ENCODE measurements around the gene DYNLT3. TPM values are rescaled to one million over a fixed set of nuclear protein-coding genes. Genes with fewer than 3 reads are reported as not detected.
A peak's percentile ranks its signal among the peaks of the same experiment; 100 is the strongest.

The DYNLT3 gene
- total and polyA plus RNA-seq, 2 of the 13 experiments (the other 11 are each of a cell fraction or from before 2014, with no cell fraction given): 5.4 to 6.1 TPM

DNA sequence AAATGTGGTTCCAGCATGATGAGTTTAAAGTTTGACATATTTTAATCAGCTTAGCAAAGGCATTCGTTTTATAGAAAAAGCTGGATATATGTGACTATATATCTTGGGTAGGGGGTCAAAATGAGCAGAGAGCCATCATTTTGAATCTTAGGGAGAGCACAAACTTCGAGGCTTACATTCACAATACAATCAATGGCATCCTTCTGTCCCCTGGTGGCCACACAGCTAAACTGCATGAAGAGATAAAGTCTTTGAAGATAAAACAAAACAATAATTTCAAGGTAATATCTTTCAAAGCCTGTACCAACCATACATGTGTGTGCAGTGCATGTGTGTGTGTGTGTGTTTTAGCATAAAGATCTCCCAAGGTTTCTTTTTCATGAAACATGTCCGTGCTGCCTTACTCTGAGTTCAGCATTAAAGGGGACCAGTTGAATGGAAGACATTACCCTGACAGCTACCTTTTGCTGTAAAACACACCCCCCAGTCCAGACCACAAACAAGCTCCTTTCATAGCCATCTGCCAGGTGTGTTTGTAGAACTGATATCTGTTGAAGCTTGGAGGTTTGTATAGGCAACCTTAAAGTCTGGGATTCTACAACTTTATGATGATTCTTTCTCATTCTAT lies 22.0 kb downstream of the DYNLT3 start (continued):
- TF ChIP-seq STAG1 (CRISPR knock-in tag; IDR thresholded peaks at IDR 0.05) (peak; percentile 66), SP1 (IDR thresholded peaks at IDR 0.05) (no peak), SP1 (CRISPR knock-in tag; IDR thresholded peaks at IDR 0.05) (no peak)

DNA sequence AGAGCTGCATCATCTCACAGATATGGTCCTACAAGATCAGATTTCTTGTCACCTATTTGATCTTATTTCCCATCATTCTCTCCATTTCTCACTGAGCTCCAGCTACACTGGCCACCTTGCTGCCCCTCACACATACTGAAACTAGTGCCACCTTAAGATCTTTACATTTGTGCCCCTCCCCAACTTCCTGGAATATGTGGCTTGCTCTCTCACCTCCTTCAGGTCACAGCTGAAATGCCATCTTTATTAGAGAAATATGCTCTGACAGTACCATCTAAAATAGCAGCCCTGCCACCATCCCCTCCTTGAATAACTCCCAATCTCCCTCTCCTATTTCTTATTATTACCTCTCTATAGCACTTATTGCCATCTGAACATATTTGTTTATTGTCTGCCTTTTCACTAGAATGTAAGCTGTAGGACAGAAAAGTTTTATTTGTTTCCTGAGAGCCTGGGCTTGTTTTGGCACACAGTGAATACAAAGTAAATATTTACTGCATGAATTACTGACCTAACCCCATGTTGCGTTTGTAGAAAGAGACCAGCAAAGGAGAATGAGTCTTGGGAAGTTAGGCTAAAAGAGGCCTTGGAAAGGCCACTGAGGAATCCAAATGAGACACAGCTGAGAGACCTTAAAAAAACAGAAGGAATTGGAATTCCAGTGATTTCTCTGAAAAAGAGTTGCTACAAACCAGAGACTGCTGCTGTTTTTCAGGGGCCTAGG lies 22.7 kb downstream of the DYNLT3 start:
- H3K4me3 ChIP-seq (replicated peaks in 1 of 3; ENCODE audit: insufficient read depth in 1 of 3, low read depth in 2 of 3, low read length in 3 of 3): no peak overlapping the region
- FAIRE-seq: no peak
- intact Hi-C loops (cut with micrococcal nuclease; ENCODE audit: unreplicated experiment) (loop anchor here (1.0 to 10.0 kb wide), 2 partner anchors 79 to 320 kb away; no protein-coding TSS in a partner anchor), in situ Hi-C loops (cut with HindIII; ENCODE audit: extremely low pct_ligation_motif_present, low pct_unique_long_range_greater_than_20kb) (no loop called here)
- H3K79me2 ChIP-seq (ENCODE audit: insufficient read depth, low read length): no peaks in the 10 kb centered on the region
- no peaks in the 10 kb centered on the region for H3K27me3 ChIP-seq (ENCODE audit: control insufficient read depth in 1 of 2, insufficient read depth in 2 of 2, low read length in 2 of 2)
- TF ChIP-seq, protein P1, sequence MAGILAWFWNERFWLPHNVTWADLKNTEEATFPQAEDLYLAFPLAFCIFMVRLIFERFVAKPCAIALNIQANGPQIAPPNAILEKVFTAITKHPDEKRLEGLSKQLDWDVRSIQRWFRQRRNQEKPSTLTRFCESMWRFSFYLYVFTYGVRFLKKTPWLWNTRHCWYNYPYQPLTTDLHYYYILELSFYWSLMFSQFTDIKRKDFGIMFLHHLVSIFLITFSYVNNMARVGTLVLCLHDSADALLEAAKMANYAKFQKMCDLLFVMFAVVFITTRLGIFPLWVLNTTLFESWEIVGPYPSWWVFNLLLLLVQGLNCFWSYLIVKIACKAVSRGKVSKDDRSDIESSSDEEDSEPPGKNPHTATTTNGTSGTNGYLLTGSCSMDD (CRISPR knock-in tag; IDR thresholded peaks at IDR 0.05): no peak
- TF ChIP-seq NFE2L2 (IDR thresholded peaks at IDR 0.05; ENCODE audit: low read length): no peak
- no peak for TF ChIP-seq ZNF354B (CRISPR knock-in tag; IDR thresholded peaks at IDR 0.05)
- TF ChIP-seq ZFP1 (CRISPR knock-in tag; IDR thresholded peaks at IDR 0.05): no peak
- TF ChIP-seq, protein P2, sequence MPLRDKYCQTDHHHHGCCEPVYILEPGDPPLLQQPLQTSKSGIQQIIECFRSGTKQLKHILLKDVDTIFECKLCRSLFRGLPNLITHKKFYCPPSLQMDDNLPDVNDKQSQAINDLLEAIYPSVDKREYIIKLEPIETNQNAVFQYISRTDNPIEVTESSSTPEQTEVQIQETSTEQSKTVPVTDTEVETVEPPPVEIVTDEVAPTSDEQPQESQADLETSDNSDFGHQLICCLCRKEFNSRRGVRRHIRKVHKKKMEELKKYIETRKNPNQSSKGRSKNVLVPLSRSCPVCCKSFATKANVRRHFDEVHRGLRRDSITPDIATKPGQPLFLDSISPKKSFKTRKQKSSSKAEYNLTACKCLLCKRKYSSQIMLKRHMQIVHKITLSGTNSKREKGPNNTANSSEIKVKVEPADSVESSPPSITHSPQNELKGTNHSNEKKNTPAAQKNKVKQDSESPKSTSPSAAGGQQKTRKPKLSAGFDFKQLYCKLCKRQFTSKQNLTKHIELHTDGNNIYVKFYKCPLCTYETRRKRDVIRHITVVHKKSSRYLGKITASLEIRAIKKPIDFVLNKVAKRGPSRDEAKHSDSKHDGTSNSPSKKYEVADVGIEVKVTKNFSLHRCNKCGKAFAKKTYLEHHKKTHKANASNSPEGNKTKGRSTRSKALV (CRISPR knock-in tag; IDR thresholded peaks at IDR 0.05): no peak
- TF ChIP-seq ZNF616 (CRISPR knock-in tag; IDR thresholded peaks at IDR 0.05; ENCODE audit: low read depth): no peak
- TF ChIP-seq PHF5A (CRISPR knock-in tag; IDR thresholded peaks at IDR 0.05; ENCODE audit: low read depth, unreplicated experiment): no peak
- TF ChIP-seq SMC3 (IDR thresholded peaks at IDR 0.05; ENCODE audit: low read length): no peak
- TF ChIP-seq, protein P3, sequence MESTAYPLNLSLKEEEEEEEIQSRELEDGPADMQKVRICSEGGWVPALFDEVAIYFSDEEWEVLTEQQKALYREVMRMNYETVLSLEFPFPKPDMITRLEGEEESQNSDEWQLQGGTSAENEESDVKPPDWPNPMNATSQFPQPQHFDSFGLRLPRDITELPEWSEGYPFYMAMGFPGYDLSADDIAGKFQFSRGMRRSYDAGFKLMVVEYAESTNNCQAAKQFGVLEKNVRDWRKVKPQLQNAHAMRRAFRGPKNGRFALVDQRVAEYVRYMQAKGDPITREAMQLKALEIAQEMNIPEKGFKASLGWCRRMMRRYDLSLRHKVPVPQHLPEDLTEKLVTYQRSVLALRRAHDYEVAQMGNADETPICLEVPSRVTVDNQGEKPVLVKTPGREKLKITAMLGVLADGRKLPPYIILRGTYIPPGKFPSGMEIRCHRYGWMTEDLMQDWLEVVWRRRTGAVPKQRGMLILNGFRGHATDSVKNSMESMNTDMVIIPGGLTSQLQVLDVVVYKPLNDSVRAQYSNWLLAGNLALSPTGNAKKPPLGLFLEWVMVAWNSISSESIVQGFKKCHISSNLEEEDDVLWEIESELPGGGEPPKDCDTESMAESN (CRISPR knock-in tag; conservative IDR thresholded peaks at IDR 0.05): no peak
- TF ChIP-seq SOX5 (CRISPR knock-in tag; IDR thresholded peaks at IDR 0.05; ENCODE audit: borderline replicate concordance): no peak
- no peaks in the 10 kb centered on the region; the same call in 1 of the 2 replicates for H3K4me1 ChIP-seq (ENCODE audit: insufficient read depth, low read length)
- no peak overlapping the region for H2AFZ ChIP-seq (ENCODE audit: low read length)
- ATAC-seq: no peak
- H4K20me1 ChIP-seq (ENCODE audit: insufficient read depth, low read length): no peaks in the 10 kb centered on the region
- BruUV-seq (replicated peaks): no TSS peak
- ChIA-PET POLR2A (no interaction called here), CTCF (ENCODE audit: low intra/inter-chr PET ratio, low total read pairs) (interaction anchor here (1.4 kb wide), 1 partner anchor 79 kb away, joined by 4 read pairs; no protein-coding TSS in a partner anchor)
- no peak overlapping the region for H3K9ac ChIP-seq (ENCODE audit: insufficient read depth, low read depth, low read length)
- no peak overlapping the region for H3K27ac ChIP-seq (ENCODE audit: extremely low read length, insufficient read depth, low read length)
- DNase-seq (ENCODE audit: low spot score): no peak
- H3K9me3 ChIP-seq (ENCODE audit: low read length): no peaks in the 10 kb centered on the region
- H3K36me3 ChIP-seq (replicated peaks in 1 of 2; ENCODE audit: control insufficient read depth in 1 of 2, insufficient read depth in 2 of 2, low read length in 2 of 2): no peaks in the 10 kb centered on the region
- no peak overlapping the region for H3K4me2 ChIP-seq (ENCODE audit: low read depth, low read length)
- WGBS (ENCODE audit: low lambda C conversion rate): 6% methylated on average over 1 of the region's 1 CpG

Measured in HepG2 (cell line).